CD14-positive monocyte (primary cell): ENCODE data around the gene YBX1. TPM values are rescaled to one million over a fixed set of nuclear protein-coding genes. Genes with fewer than 3 reads are reported as not detected.

Experiments used
- DNase-seq, 3 donors: peaks; one replicate each; pipeline ENCODE4 v3.0.0-alpha.2; 2011 to 2022
- H2AFZ ChIP-seq: 2 replicates; pipeline ENCODE4 v1.6.0; 2012; ENCODE audit warnings: mild to moderate bottlenecking, low read depth, low read length, inconsistent platforms; ENCODE audit not compliant: insufficient read depth, poor library complexity, severe bottlenecking
- H3K27ac ChIP-seq, 2 donors: 1 replicate in 1 of 2; 2 replicates in 1 of 2; pipeline ENCODE4 v1.5.1; 2012 to 2013; ENCODE audit warnings: low read length in 2 of 2, control low read depth in 1 of 2, inconsistent platforms in 1 of 2, low read depth in 1 of 2, mild to moderate bottlenecking in 1 of 2
- H3K27me3 ChIP-seq, 2 donors: one replicate each; pipeline versions ENCODE4 v1.6.0 to v1.6.1; 2011 to 2013; ENCODE audit warnings: low read length in 2 of 2; ENCODE audit not compliant: control insufficient read depth in 2 of 2, insufficient read depth in 2 of 2
- H3K36me3 ChIP-seq, 2 donors: replicated peaks in 1 of 2; 1 replicate in 1 of 2; 2 replicates in 1 of 2; pipeline versions ENCODE4 v1.5.1 to v1.6.1; 2012 to 2013; ENCODE audit warnings: low read length in 2 of 2, control low read depth in 1 of 2, inconsistent platforms in 1 of 2, mild to moderate bottlenecking in 1 of 2; ENCODE audit not compliant: insufficient read depth in 2 of 2, control insufficient read depth in 1 of 2
- H3K4me1 ChIP-seq, 2 donors: 1 replicate in 1 of 2; 2 replicates in 1 of 2; pipeline versions ENCODE4 v1.5.1 to v1.6.1; 2012 to 2013; ENCODE audit warnings: low read length in 2 of 2, control low read depth in 1 of 2, inconsistent platforms in 1 of 2, mild to moderate bottlenecking in 1 of 2, moderate library complexity in 1 of 2; ENCODE audit not compliant: insufficient read depth in 2 of 2, control insufficient read depth in 1 of 2
- H3K4me2 ChIP-seq: replicated peaks from 2 replicates; pipeline ENCODE3; 2012; ENCODE audit warnings: low read length, moderate library complexity, mild to moderate bottlenecking; ENCODE audit not compliant: poor library complexity, severe bottlenecking; ENCODE audit errors: extremely low read depth
- H3K4me3 ChIP-seq, 3 experiments: fragments of 200-600 bp in 1 of 3; sonication (generic) in 1 of 3; replicated peaks in 1 of 3; 1 replicate in 2 of 3; 2 replicates in 1 of 3; pipeline ENCODE4 v1.5.1; 2011 to 2013; ENCODE audit warnings: low read length in 3 of 3, mild to moderate bottlenecking in 3 of 3, control low read depth in 2 of 3, low read depth in 2 of 3, inconsistent platforms in 1 of 3, moderate library complexity in 1 of 3
- H3K79me2 ChIP-seq: 2 replicates; pipeline ENCODE4 v1.6.0; 2012; ENCODE audit warnings: mild to moderate bottlenecking, control low read depth, inconsistent platforms, low read length, moderate library complexity; ENCODE audit not compliant: insufficient read depth
- H3K9ac ChIP-seq: 2 replicates; pipeline ENCODE4 v1.6.0; 2017; ENCODE audit warnings: low read length, mild to moderate bottlenecking; ENCODE audit not compliant: insufficient read depth, poor library complexity, severe bottlenecking
- H3K9me3 ChIP-seq, 2 donors: replicated peaks in 1 of 2; 1 replicate in 1 of 2; 2 replicates in 1 of 2; pipeline versions ENCODE4 v1.5.1 to v1.6.1; 2012 to 2013; ENCODE audit warnings: low read length in 2 of 2, control low read depth in 1 of 2; ENCODE audit not compliant: control insufficient read depth in 1 of 2, insufficient read depth in 1 of 2
- H4K20me1 ChIP-seq: 2 replicates; pipeline ENCODE4 v1.6.0; 2012; ENCODE audit warnings: mild to moderate bottlenecking, low read length, control low read depth, moderate library complexity; ENCODE audit not compliant: insufficient read depth
- H3K27ac Mint-ChIP-seq, 7 donors: one replicate each; pipeline ENCODE4 v1.8.0; 2020; ENCODE audit warnings: mild to moderate bottlenecking in 7 of 7, mixed read lengths in 7 of 7, moderate library complexity in 6 of 7, inconsistent platforms in 2 of 7
- H3K27me3 Mint-ChIP-seq, 3 donors: one replicate each; pipeline ENCODE4 v1.8.0; 2021 to 2022; ENCODE audit warnings: low read depth in 3 of 3, mild to moderate bottlenecking in 3 of 3, mixed read lengths in 3 of 3, moderate library complexity in 3 of 3, inconsistent platforms in 1 of 3
- H3K36me3 Mint-ChIP-seq, 2 donors: one replicate each; pipeline ENCODE4 v1.8.0; 2020; ENCODE audit warnings: mixed read lengths in 2 of 2, inconsistent platforms in 1 of 2, mild to moderate bottlenecking in 1 of 2
- H3K4me1 Mint-ChIP-seq: one replicate; pipeline ENCODE4 v1.8.0; 2020; ENCODE audit warnings: mild to moderate bottlenecking, mixed read lengths
- H3K4me3 Mint-ChIP-seq, 2 donors: one replicate each; pipeline ENCODE4 v1.8.0; 2020; ENCODE audit warnings: mild to moderate bottlenecking in 2 of 2, mixed read lengths in 2 of 2, moderate library complexity in 1 of 2
- H3K9me3 Mint-ChIP-seq, 7 donors: one replicate each; pipeline ENCODE4 v1.8.0; 2020 to 2022; ENCODE audit warnings: mixed read lengths in 7 of 7, mild to moderate bottlenecking in 6 of 7, moderate library complexity in 6 of 7, inconsistent platforms in 2 of 7
- WGBS: methylation state at CpG from one replicate; pipeline ENCODE4 v1.1.5; 2013; ENCODE audit warnings: missing lambda C conversion rate; ENCODE audit not compliant: insufficient coverage; 5-methylcytosine and 5-hydroxymethylcytosine counted together
- intact Hi-C, 2 donors: fragments of 100-400 bp; cut with micrococcal nuclease; formaldehyde crosslinking; loops; one replicate each; pipeline versions ENCODE4 v1.15.0 to v1.15.1; 2023
- polyA plus RNA-seq, 3 donors: library from polyadenylated mRNA; depleted of rRNA in 1 of 3; unstranded in 2 of 3; stranded (reverse) in 1 of 3; fragments of 300-500 nt in 2 of 3; fragments of >200 nt in 1 of 3; fragmentation: Illumina TruSeq in 2 of 3; gene quantifications; 1 replicate in 2 of 3; 2 replicates in 1 of 3; pipeline ENCODE4 v1.2.3, GENCODE V29; 2012 to 2021
- TF ChIP-seq, protein P1 (sequence below): fragments of 200-600 bp; IDR thresholded peaks from one replicate; pipeline ENCODE4 v1.8.0; 2022; ENCODE audit warnings: antibody characterized with exemption, mild to moderate bottlenecking

YBX1 gene
- polyA plus RNA-seq, 3 donors: 65.7 to 301 (median 70.2) TPM

DNA sequence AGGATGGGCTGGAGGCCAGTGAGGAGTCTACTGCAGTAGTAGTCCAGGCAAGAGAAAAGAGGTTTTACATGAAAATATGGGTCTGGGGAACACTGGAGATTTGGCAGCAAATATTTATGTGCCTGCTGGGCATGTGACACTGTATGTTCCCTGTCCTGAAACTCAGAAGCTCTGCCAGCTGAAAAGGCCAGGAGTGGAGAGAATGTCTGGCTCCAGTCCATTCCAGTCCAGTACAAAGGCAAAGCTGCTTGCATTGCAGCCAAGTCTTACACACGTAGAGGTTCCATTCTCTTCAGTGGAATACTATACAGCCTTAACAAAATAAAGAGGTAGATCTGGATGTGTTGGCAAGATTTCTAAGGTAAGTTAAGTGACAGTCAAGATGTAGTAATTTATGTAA is 7.5 kb upstream of the YBX1 start:
- Mint-ChIP-seq H3K27me3 (peaks cover 0 to 2% (median 0%) of the 10 kb centered on the region in 3 donors), H3K27ac (no peak overlapping the region), H3K4me3 (no peak overlapping the region), H3K9me3 (no peaks in the 10 kb centered on the region), H3K4me1 (no peaks in the 10 kb centered on the region), H3K36me3 (peaks cover 41 to 46% of the 10 kb centered on the region in 2 donors)
- intact Hi-C loops: no loop called here
- Histone ChIP-seq H3K4me1 (no peaks in the 10 kb centered on the region), H3K36me3 (peaks cover 21 to 61% of the 10 kb centered on the region in 2 donors), H3K9ac (no peak overlapping the region), H3K27ac (no peak overlapping the region), H3K4me2 (no peak overlapping the region), H3K27me3 (no peaks in the 10 kb centered on the region), H4K20me1 (no peaks in the 10 kb centered on the region), H3K4me3 (no peak overlapping the region), H3K79me2 (no peaks in the 10 kb centered on the region), H3K9me3 (no peaks in the 10 kb centered on the region), H2AFZ (no peak overlapping the region)
- DNase-seq: no peak
- WGBS: no CpG with 5 or more reads among the region's 1 CpG
- TF ChIP-seq, protein P1, sequence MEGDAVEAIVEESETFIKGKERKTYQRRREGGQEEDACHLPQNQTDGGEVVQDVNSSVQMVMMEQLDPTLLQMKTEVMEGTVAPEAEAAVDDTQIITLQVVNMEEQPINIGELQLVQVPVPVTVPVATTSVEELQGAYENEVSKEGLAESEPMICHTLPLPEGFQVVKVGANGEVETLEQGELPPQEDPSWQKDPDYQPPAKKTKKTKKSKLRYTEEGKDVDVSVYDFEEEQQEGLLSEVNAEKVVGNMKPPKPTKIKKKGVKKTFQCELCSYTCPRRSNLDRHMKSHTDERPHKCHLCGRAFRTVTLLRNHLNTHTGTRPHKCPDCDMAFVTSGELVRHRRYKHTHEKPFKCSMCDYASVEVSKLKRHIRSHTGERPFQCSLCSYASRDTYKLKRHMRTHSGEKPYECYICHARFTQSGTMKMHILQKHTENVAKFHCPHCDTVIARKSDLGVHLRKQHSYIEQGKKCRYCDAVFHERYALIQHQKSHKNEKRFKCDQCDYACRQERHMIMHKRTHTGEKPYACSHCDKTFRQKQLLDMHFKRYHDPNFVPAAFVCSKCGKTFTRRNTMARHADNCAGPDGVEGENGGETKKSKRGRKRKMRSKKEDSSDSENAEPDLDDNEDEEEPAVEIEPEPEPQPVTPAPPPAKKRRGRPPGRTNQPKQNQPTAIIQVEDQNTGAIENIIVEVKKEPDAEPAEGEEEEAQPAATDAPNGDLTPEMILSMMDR: no peak

DNA sequence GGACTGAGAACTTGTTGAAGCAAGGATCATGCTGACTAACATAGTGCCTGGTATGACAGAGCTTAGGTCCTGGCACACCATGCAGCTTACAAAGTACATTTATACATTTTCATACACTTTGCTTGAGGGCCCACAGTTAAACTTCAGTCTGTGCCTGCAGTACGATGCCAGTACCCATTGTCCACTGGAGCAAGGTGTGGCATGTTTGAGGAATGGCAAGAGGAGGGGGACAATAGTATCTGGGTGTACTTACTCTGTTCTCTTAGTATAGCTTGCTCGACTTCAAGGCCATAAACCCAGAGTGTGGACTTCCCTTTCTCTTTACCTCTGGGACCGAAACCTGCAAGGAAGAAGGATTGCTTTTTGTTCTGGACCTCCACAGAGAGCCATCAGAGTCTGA is 6.8 kb upstream of the YBX1 start:
- peaks cover 7% of the 10 kb centered on the region for H3K4me1 Mint-ChIP-seq
- Histone ChIP-seq H3K9ac (no peak overlapping the region), H3K4me1 (peaks cover under 1 to 3% of the 10 kb centered on the region in 2 donors), H3K9me3 (no peaks in the 10 kb centered on the region), H3K4me2 (no peak overlapping the region), H3K4me3 (no peak overlapping the region), H3K36me3 (peaks cover 14 to 54% of the 10 kb centered on the region in 2 donors), H3K27me3 (no peaks in the 10 kb centered on the region), H3K79me2 (no peaks in the 10 kb centered on the region), H3K27ac (no peak overlapping the region), H4K20me1 (no peaks in the 10 kb centered on the region), H2AFZ (no peak overlapping the region)
- peaks cover 35 to 38% of the 10 kb centered on the region in 2 donors for H3K36me3 Mint-ChIP-seq
- no peaks in the 10 kb centered on the region for H3K9me3 Mint-ChIP-seq
- H3K27ac Mint-ChIP-seq: no peak overlapping the region
- DNase-seq: no peak
- 93% methylated on average over 3 of the region's 3 CpGs for WGBS
- intact Hi-C loops: no loop called here
- TF ChIP-seq, protein P1: no peak
- no peak overlapping the region for H3K4me3 Mint-ChIP-seq
- peaks cover 0 to under 1% (median 0%) of the 10 kb centered on the region in 3 donors for H3K27me3 Mint-ChIP-seq
